IMR-90 (cell line): ENCODE measurements around the gene CAMK4. TPM values are rescaled to one million over a fixed set of nuclear protein-coding genes. Genes with fewer than 3 reads are reported as not detected.

Source experiments
- ATAC-seq: fragments of 200-7000 bp; cut with Tn5 transposase; 2 replicates; pipeline ENCODE4 v1.9.1; 2020; ENCODE audit warnings: low read depth, mild to moderate bottlenecking, moderate library complexity
- BruUV-seq: library from RNA; stranded (reverse); fragments of 400-500 nt; replicated peaks from 2 replicates; lab custom pipeline; 2021; lab: Mats Ljungman, UMichigan
- CTCF ChIA-PET: fragments of 300-600 bp; formaldehyde crosslinking; extraction: SDS; loops from one replicate; lab custom pipeline; 2021; ENCODE audit warnings: antibody characterized with exemption; lab: Yijun Ruan, JAX
- POLR2A ChIA-PET: fragments of 300-600 bp; sonication (Branson Sonifier 250); formaldehyde crosslinking; loops from one replicate; lab custom pipeline; 2022; ENCODE audit warnings: antibody characterized with exemption; ENCODE audit not compliant: unreplicated experiment; lab: Charles Lee
- DNase-seq: peaks from one replicate; pipeline ENCODE4 v3.0.0; 2013
- H2AFZ ChIP-seq: replicated peaks from 2 replicates; pipeline ENCODE3; 2013; ENCODE audit warnings: low read length, mild to moderate bottlenecking; ENCODE audit not compliant: poor library complexity
- H2AK5ac ChIP-seq: 2 replicates; pipeline ENCODE4 v1.6.1; 2013; ENCODE audit warnings: low read depth, low read length, inconsistent platforms
- H2AK9ac ChIP-seq: replicated peaks from 2 replicates; pipeline ENCODE3; 2013; ENCODE audit warnings: mild to moderate bottlenecking, low read depth, low read length, moderate library complexity; ENCODE audit not compliant: poor library complexity
- H2BK120ac ChIP-seq: 2 replicates; pipeline ENCODE4 v1.6.1; 2013; ENCODE audit warnings: low read depth, low read length, inconsistent platforms
- H2BK15ac ChIP-seq: 3 replicates; pipeline ENCODE4 v1.6.1; 2013; ENCODE audit warnings: low read depth, low read length, inconsistent platforms
- H2BK20ac ChIP-seq: 2 replicates; pipeline ENCODE4 v1.6.1; 2013; ENCODE audit warnings: low read depth, mild to moderate bottlenecking, inconsistent platforms, low read length, moderate library complexity
- H2BK5ac ChIP-seq: 2 replicates; pipeline ENCODE4 v1.6.1; 2013; ENCODE audit warnings: mild to moderate bottlenecking, low read depth, low read length, inconsistent platforms; ENCODE audit not compliant: poor library complexity, severe bottlenecking
- H3K14ac ChIP-seq: replicated peaks from 2 replicates; pipeline ENCODE4 v1.6.1; 2013; ENCODE audit warnings: low read depth, low read length, inconsistent platforms
- H3K18ac ChIP-seq: 2 replicates; pipeline ENCODE4 v1.6.1; 2013; ENCODE audit warnings: low read depth, low read length, control low read depth
- H3K23ac ChIP-seq: 2 replicates; pipeline ENCODE4 v1.6.1; 2013; ENCODE audit warnings: low read depth, low read length, inconsistent platforms
- H3K27ac ChIP-seq: 2 replicates; pipeline ENCODE4 v1.5.1; 2013; ENCODE audit warnings: mild to moderate bottlenecking, control low read depth, low read length; ENCODE audit not compliant: insufficient read depth
- H3K27me3 ChIP-seq: 2 replicates; pipeline ENCODE4 v1.6.1; 2013; ENCODE audit warnings: low read length; ENCODE audit not compliant: control insufficient read depth, insufficient read depth
- H3K36me3 ChIP-seq: 2 replicates; pipeline ENCODE4 v1.6.1; 2013; ENCODE audit warnings: low read length, mixed read lengths; ENCODE audit not compliant: control insufficient read depth, insufficient read depth
- H3K4ac ChIP-seq: 2 replicates; pipeline ENCODE4 v1.6.1; 2013; ENCODE audit warnings: low read depth, low read length, inconsistent platforms
- H3K4me1 ChIP-seq: 2 replicates; pipeline ENCODE4 v1.6.1; 2013; ENCODE audit warnings: low read length, mixed read lengths; ENCODE audit not compliant: control insufficient read depth, insufficient read depth
- H3K4me2 ChIP-seq: 2 replicates; pipeline ENCODE4 v1.6.1; 2013; ENCODE audit warnings: low read depth, mild to moderate bottlenecking, control low read depth, low read length, moderate library complexity
- H3K4me3 ChIP-seq: 2 replicates; pipeline ENCODE4 v1.5.1; 2013; ENCODE audit warnings: low read depth, mild to moderate bottlenecking, control low read depth, low read length, moderate library complexity; ENCODE audit not compliant: insufficient read depth
- H3K56ac ChIP-seq: 2 replicates; pipeline ENCODE4 v1.6.1; 2013; ENCODE audit warnings: low read length, inconsistent platforms; ENCODE audit not compliant: insufficient read depth; ENCODE audit errors: extremely low read depth
- H3K79me1 ChIP-seq, 2 experiments: 2 replicates each; pipeline ENCODE4 v1.6.1; 2013; ENCODE audit warnings: low read length in 2 of 2, inconsistent platforms in 1 of 2, low read depth in 1 of 2
- H3K9ac ChIP-seq: 2 replicates; pipeline ENCODE4 v1.6.1; 2013; ENCODE audit warnings: low read depth, low read length, control low read depth
- H3K9me1 ChIP-seq: 2 replicates; pipeline ENCODE4 v1.6.1; 2013; ENCODE audit warnings: low read length, inconsistent platforms; ENCODE audit not compliant: insufficient read depth
- H3K9me3 ChIP-seq: 2 replicates; pipeline ENCODE4 v1.6.1; 2013; ENCODE audit warnings: low read length; ENCODE audit not compliant: control insufficient read depth, insufficient read depth
- H4K20me1 ChIP-seq: 2 replicates; pipeline ENCODE4 v1.6.1; 2013; ENCODE audit warnings: low read length, inconsistent platforms; ENCODE audit not compliant: insufficient read depth
- H4K5ac ChIP-seq: 2 replicates; pipeline ENCODE4 v1.6.1; 2013; ENCODE audit warnings: mild to moderate bottlenecking, low read depth, low read length, control low read depth
- H4K8ac ChIP-seq, 2 experiments: 2 replicates each; pipeline ENCODE4 v1.6.1; 2013; ENCODE audit warnings: low read depth in 2 of 2, low read length in 2 of 2, control low read depth in 1 of 2, inconsistent platforms in 1 of 2
- H4K91ac ChIP-seq: 2 replicates; pipeline ENCODE4 v1.6.1; 2013; ENCODE audit warnings: low read depth, low read length, inconsistent platforms; ENCODE audit not compliant: insufficient read depth
- BHLHE40 ChIP-seq: fragments of 150-350 bp; IDR thresholded peaks from 2 replicates; pipeline ENCODE4 v1.6.1; 2016; ENCODE audit warnings: mild to moderate bottlenecking, low read depth, low read length
- CEBPB ChIP-seq: IDR thresholded peaks from 2 replicates; pipeline ENCODE4 v1.6.1; 2012; ENCODE audit warnings: low read depth, low read length, improper control_type of control experiment
- CHD1 ChIP-seq: IDR thresholded peaks from 2 replicates; pipeline ENCODE4 v1.6.1; 2012; ENCODE audit warnings: low read depth, low read length, improper control_type of control experiment
- CTCF ChIP-seq: conservative IDR thresholded peaks from 2 replicates; pipeline ENCODE4 v1.5.1; 2012; ENCODE audit warnings: mild to moderate bottlenecking, low read depth, low read length, improper control_type of control experiment
- ELK1 ChIP-seq: fragments of 150-350 bp; IDR thresholded peaks from 2 replicates; pipeline ENCODE4 v1.6.1; 2016; ENCODE audit warnings: low read depth, mild to moderate bottlenecking, low read length, moderate library complexity, borderline replicate concordance
- FOS ChIP-seq: fragments of 150-350 bp; IDR thresholded peaks from 2 replicates; pipeline ENCODE4 v1.6.1; 2016; ENCODE audit warnings: low read depth, low read length
- MAFK ChIP-seq: IDR thresholded peaks from 2 replicates; pipeline ENCODE4 v1.6.1; 2012; ENCODE audit warnings: low read depth, low read length, improper control_type of control experiment
- MAZ ChIP-seq: IDR thresholded peaks from 2 replicates; pipeline ENCODE4 v1.6.1; 2012; ENCODE audit warnings: low read depth, mild to moderate bottlenecking, low read length, improper control_type of control experiment, moderate library complexity, borderline replicate concordance
- MXI1 ChIP-seq: IDR thresholded peaks from 2 replicates; pipeline ENCODE4 v1.6.1; 2012; ENCODE audit warnings: low read depth, mild to moderate bottlenecking, low read length, moderate library complexity, borderline replicate concordance
- NFE2L2 ChIP-seq: fragments of 150-350 bp; IDR thresholded peaks from 2 replicates; pipeline ENCODE4 v1.6.1; 2016; ENCODE audit warnings: low read depth, mild to moderate bottlenecking, low read length
- POLR2A ChIP-seq: IDR thresholded peaks from 2 replicates; pipeline ENCODE4 v1.6.1; 2012; ENCODE audit warnings: mild to moderate bottlenecking, low read depth, low read length
- RAD21 ChIP-seq: IDR thresholded peaks from 2 replicates; pipeline ENCODE4 v1.6.1; 2012; ENCODE audit warnings: low read length, improper control_type of control experiment
- RCOR1 ChIP-seq: IDR thresholded peaks from 2 replicates; pipeline ENCODE4 v1.6.1; 2012; ENCODE audit warnings: mild to moderate bottlenecking, low read length, improper control_type of control experiment; ENCODE audit not compliant: insufficient replicate concordance
- RFX5 ChIP-seq: IDR thresholded peaks from 2 replicates; pipeline ENCODE4 v1.8.0; 2012; ENCODE audit warnings: low read depth, mild to moderate bottlenecking, low read length, moderate library complexity
- SMC3 ChIP-seq: fragments of 150-350 bp; IDR thresholded peaks from 2 replicates; pipeline ENCODE4 v1.6.1; 2016; ENCODE audit warnings: low read depth, mild to moderate bottlenecking, antibody characterized with exemption, low read length, moderate library complexity
- USF2 ChIP-seq: fragments of 150-350 bp; IDR thresholded peaks from 2 replicates; pipeline ENCODE4 v1.6.1; 2017; ENCODE audit warnings: mild to moderate bottlenecking, antibody characterized with exemption, low read length, low read depth
- WGBS, 2 experiments: methylation state at CpG; one replicate each; pipeline versions ENCODE4 v1.1.5 to v1.1.7; 2013; ENCODE audit warnings: missing lambda C conversion rate in 2 of 2; ENCODE audit not compliant: insufficient read length in 1 of 2; ENCODE audit errors: extremely low coverage in 2 of 2; 5-methylcytosine and 5-hydroxymethylcytosine counted together
- dilution Hi-C: fragments of 300-500 bp; cut with HindIII; formaldehyde crosslinking; loops from one replicate; pipeline ENCODE4 v1.14.3; 2018; ENCODE audit warnings: low sequenced_read_pairs; ENCODE audit not compliant: unreplicated experiment
- in situ Hi-C: fragments of 300-500 bp; cut with MboI; formaldehyde crosslinking; loops from 3 replicates; pipeline ENCODE4 v1.14.3; 2019; ENCODE audit warnings: low sequenced_read_pairs, inconsistent platforms, mixed read lengths
- intact Hi-C: fragments of 100-400 bp; cut with micrococcal nuclease; formaldehyde crosslinking; loops from 2 replicates; pipeline ENCODE4 v1.10.0; 2022
- polyA plus RNA-seq, 3 experiments: library from polyadenylated mRNA; depleted of rRNA; stranded (reverse); fragments of >200 nt; gene quantifications; 2 replicates each; pipeline ENCODE4 v1.2.3, GENCODE V29; 2012; ENCODE audit warnings: low replicate concordance in 1 of 3
- total RNA-seq: library from RNA; depleted of rRNA; stranded (reverse); fragments of >200 nt; gene quantifications from 2 replicates; pipeline ENCODE4 v1.2.3, GENCODE V29; 2012

The CAMK4 gene
- total and polyA plus RNA-seq, 2 of the 4 experiments (the other 2 are of a cell fraction): 3.7 to 4.8 TPM

- H2AFZ ChIP-seq: no peak overlapping the region
- H2AK5ac ChIP-seq: no peak overlapping the region
- H4K91ac ChIP-seq: no peak overlapping the region
- peaks cover 1% of the 10 kb centered on the region; the same call in 1 of the 2 replicates for H3K36me3 ChIP-seq
- no peaks in the 10 kb centered on the region for H4K20me1 ChIP-seq
- H3K14ac ChIP-seq: no peak overlapping the region
- no peak overlapping the region for H3K4me3 ChIP-seq
- DNase-seq: no peak
- dilution Hi-C loops (no loop called here), in situ Hi-C loops (no loop called here), intact Hi-C loops (no loop called here)
- H2BK120ac ChIP-seq: no peak overlapping the region
- H2BK20ac ChIP-seq: no peak overlapping the region
- no peak overlapping the region for H3K9ac ChIP-seq
- H4K5ac ChIP-seq: no peak overlapping the region
- H2BK15ac ChIP-seq: no peak overlapping the region
- H3K23ac ChIP-seq: no peak overlapping the region
- H3K56ac ChIP-seq: no peak overlapping the region
- no peaks in the 10 kb centered on the region for H3K9me1 ChIP-seq
- ChIA-PET CTCF (no interaction called here), POLR2A (no interaction called here)
- no peak overlapping the region for H3K18ac ChIP-seq
- H3K4me1 ChIP-seq: no peaks in the 10 kb centered on the region
- no peak overlapping the region for H2AK9ac ChIP-seq
- no peak for TF ChIP-seq RCOR1
- no peak for TF ChIP-seq SMC3
- no peak for TF ChIP-seq MAFK
- TF ChIP-seq FOS: no peak
- no peak for TF ChIP-seq RAD21
- no peak for TF ChIP-seq BHLHE40
- no peak for TF ChIP-seq ELK1
- no peak for TF ChIP-seq CTCF
- no peak for TF ChIP-seq CHD1
- no peak for TF ChIP-seq CEBPB
- no peak for TF ChIP-seq POLR2A
- no peak for TF ChIP-seq RFX5
- no peak for TF ChIP-seq MXI1
- no peak for TF ChIP-seq MAZ
- no peak for TF ChIP-seq NFE2L2
- no peak for TF ChIP-seq USF2
- no TSS peak for BruUV-seq
- no peak overlapping the region for H3K27ac ChIP-seq
- no peak for ATAC-seq
- H3K27me3 ChIP-seq: no peaks in the 10 kb centered on the region
- no peak overlapping the region for H2BK5ac ChIP-seq
- no peak overlapping the region for H3K4ac ChIP-seq
- H4K8ac ChIP-seq: no peak overlapping the region
- 80% methylated on average over 1 of the region's 2 CpGs; no CpG with 5 or more reads in 1 of the 2 experiments for WGBS, 2 experiments
- H3K79me1 ChIP-seq: no peaks in the 10 kb centered on the region
- H3K9me3 ChIP-seq: no peaks in the 10 kb centered on the region
- H3K4me2 ChIP-seq: no peak overlapping the region
Measured at GRCh38 chr5:111493031-111493430, 268.8 kb downstream of the CAMK4 start.
